CD4-positive, alpha-beta T cell treated with Interleukin-12 subunit alpha and Interleukin-12 subunit beta, for 1 hour (primary cell): ENCODE measurements around the gene MEA1.
A peak's percentile ranks its signal among the peaks of the same experiment; 100 is the strongest.

Source experiments
- DNase-seq: peaks from one replicate; pipeline ENCODE4 v3.0.0-alpha.2; 2020

The MEA1 gene

GRCh38 chr6:43037706-43038105 lies 24.0 kb upstream of the MEA1 start:
- no peak for DNase-seq

DNA sequence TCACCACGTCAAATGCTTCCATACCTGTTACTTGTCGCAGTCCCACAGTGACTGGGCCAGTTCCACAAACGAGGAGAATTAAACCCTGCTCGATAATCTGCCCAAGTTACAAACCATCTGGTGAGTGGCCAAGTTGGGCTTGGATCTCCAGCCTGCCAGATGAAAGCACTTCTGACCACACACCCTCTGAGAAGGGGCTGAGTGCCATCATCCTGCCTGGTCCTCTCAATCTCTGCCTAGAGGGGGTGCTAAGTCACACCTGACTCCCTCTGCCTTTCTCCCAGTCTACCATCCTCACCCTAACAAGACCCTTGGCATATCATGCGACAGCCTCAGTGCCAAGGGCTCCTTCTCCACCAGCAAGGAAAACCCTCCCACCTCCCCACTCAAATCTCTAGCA lies 23.5 kb upstream of the MEA1 start:
- DNase-seq, result no peak

- DNase-seq, result no peak
Measured at GRCh38 chr6:43036712-43037111, 23.0 kb upstream of the MEA1 start.

- DNase-seq, result no peak
Measured at GRCh38 chr6:43035495-43036194, 21.9 kb upstream of the MEA1 start.

DNA sequence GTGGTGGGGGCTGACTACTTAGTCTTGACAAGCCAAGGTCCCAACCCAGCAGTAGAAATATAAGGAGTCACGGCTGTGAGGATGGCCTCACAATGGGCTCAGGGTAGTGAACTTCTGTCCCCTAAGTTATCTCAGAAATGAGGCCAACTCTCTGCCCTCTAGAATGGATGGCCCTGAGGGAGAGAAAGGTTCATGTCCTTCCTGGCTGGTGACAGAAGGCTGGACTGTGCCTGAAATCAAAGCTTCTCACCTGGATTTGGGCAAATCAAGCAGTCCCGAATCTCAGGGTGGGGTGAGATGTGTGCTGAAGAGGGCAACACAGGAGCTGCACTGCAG lies 20.4 kb upstream of the MEA1 start:
- DNase-seq, result no peak

DNA sequence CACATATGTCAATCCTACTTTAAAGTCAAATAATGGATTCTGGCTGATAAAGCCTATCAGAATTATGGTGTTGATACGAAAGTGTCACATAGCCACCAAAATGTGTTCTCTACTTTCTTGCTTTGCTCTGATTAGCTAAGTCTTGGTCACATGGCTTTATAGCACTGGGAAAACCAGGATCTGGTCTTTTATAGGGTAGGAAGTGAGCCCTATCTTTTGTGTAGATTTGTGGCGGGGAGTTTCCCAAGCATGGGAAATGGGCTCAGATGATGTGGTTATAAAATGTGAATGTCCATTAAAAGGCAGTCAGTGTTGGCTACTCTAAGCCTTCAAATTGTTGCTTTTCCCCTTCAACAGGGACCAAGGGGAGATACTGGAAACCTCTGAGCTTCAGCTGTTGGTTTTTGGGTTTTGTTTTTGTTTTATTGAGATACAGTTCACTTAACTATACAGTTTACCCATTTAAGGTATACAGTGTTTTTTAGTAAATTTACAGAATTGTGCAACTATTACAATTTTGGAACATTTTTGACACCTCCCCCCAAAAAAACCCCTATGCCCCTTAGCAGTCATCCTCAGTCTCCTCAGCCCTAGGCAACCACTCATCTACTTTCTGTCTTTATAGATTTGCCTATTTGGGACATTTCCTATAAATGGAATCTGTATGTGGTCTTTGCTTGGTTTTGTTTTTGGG lies 19.9 kb upstream of the MEA1 start:
- DNase-seq, result no peak

DNA sequence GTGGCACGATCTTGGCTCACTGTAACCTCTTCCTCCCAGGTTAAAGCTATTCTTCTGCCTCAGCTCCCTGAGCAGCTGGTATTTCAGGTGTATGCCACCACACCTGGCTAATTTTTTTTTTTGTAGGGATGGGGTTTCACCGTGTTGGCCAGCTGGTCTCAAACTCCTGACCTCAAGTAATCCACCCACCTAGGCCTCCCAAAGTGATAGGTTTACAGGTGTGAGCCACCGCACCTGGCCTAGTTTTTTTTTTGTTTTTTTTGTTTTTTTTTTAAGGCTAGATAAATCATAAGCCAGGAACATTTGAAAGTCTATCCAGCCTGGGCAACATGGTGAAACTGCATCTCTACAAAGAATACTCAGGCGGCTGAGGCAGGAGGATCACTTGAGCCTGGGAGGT lies 18.6 kb upstream of the MEA1 start:
- DNase-seq, result no peak

GRCh38 chr6:43029120-43029519 lies 15.4 kb upstream of the MEA1 start:
- DNase-seq, result no peak

DNA sequence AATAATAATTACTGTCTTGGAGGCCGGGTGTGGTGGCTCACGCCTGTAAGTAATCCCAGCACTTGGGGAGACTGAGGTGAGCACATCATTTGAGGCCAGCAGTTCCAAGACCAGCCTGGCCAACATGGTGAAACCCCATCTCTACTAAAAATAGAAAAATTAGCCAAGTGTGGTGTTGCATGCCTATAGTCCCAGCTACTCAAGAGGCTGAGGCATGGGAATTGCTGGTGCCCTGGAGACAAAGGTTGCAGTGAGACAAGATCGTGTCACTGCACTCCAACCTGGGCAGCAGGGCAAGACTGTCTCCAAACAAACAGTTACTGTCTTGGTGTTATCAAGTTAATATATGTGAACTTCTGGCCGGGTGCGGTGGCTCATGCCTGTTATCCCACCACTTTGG lies 12.6 kb upstream of the MEA1 start:
- DNase-seq, result no peak

DNA sequence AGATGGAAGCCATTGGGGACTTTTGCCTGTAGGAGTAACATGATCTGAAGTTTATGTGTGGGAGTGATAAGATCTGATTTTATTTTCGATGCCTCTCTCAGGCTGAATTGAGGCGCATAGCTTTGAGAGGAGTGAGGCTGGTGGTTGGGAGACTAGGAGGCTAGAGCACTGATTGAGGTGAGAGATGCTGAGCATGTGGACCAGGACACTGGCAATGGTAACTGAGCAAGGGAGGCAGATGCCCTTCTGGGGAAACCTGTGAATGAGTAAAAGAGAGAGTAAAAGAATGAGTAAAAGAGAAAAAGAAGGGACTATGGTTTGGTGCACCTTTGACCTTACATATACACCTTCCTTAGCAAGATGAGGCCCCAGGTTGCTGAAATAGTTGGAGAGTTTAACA lies 10.7 kb upstream of the MEA1 start:
- DNase-seq, result no peak

DNA sequence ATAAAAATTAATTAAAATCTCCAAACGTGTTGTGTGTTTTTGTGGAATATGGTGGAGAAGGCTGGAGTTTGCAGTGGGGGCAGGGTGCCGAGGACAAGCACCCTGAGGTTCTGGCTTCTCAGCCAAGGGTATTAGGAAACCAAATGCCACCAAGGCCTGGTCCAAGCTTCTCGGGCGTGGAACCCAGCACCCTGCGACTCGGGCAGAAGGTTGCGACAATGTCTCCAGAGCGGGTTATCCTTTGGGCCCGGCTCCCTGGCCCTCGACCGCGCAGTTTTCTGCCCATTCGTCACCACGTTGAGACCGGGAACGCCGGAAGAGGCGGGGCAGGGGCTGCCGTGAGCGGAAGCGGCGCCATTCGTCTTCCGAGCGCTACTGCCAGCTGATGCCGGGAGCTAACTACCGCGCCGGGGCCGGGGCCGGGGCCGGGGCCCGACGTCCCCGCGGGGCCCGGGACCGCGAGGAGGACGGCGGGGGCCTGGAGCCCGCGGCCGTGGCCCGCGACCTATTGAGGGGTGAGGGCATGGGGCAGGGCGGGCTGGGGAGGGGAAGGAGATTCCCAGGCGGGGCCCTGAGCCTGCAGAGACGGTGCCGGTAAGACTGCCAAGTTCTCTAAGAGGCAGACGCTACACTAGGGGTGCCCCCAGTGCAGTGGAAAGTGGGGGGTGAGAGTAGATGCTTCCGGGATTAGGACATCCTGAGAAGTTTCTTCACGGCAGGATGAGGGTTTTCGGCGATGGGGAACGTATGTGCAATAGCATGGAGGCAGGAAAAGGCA lies 7.7 kb upstream of the MEA1 start, which contains the start of gene RRP36:
TSS of gene RRP36 (plus strand) at position 354 of the 778 bp plus-strand sequence. CDS start at position 386, 32 bp downstream.
- peak; percentile 71 for DNase-seq

DNA sequence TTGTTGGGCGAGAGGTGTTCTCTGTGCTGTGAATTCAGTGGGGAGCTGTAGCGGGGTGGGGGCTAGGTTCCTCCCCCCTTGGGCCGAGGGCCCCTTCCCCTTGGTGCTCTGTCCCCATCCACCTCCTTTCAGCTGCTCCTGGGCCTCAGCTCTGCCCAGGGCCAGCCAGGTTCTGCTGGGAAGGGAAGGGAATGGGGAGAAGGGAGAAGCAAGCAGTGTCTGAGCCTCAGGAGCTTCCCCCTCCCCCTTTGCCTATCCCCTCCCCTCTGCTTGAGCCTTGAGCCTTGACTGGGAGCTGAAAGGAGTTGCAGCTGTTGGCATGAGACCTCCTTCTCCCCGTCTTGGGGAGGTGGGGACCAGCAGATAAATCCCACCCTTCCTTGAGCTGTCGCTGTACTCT lies 7.1 kb upstream of the MEA1 start:
- DNase-seq, result no peak

GRCh38 chr6:43020052-43020705 lies 6.4 kb upstream of the MEA1 start:
- DNase-seq, result no peak

DNA sequence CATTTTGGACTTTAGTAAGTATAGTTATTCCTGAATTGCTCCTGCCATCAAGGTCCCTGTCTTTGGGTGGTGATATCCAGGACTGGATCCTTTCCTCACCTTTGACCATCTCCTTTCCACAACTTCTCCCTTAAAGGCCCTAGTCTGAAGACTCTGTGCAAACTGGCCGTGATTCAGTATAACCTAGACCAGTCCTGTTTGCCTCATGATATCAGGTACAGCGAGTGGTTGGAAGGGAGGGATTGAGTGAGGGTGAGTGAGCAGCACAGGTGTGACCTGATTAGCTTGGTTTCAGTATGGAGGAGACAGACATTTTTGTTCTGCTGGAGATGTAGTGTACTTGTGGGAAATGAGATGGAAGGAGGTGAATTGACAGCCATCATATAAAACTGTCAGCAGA lies 5.4 kb upstream of the MEA1 start:
- DNase-seq, result no peak

DNA sequence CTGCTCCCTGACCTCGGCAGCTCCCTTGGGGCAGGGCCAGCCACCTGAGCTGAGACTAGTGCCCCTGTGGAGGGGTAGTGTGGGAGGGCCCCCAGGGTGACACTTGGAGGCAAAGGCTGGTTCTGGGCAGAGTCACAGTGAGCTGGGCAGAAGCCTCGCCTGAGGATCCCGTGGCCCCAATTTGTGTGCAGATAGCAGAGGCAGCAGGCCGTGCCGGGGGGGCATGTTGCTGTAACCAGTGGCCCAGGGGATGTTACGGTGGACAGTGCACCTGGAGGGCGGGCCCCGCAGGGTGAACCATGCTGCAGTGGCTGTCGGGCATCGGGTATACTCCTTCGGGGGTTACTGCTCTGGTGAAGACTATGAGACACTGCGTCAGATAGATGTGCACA lies 3.2 kb upstream of the MEA1 start:
- no peak for DNase-seq

DNA sequence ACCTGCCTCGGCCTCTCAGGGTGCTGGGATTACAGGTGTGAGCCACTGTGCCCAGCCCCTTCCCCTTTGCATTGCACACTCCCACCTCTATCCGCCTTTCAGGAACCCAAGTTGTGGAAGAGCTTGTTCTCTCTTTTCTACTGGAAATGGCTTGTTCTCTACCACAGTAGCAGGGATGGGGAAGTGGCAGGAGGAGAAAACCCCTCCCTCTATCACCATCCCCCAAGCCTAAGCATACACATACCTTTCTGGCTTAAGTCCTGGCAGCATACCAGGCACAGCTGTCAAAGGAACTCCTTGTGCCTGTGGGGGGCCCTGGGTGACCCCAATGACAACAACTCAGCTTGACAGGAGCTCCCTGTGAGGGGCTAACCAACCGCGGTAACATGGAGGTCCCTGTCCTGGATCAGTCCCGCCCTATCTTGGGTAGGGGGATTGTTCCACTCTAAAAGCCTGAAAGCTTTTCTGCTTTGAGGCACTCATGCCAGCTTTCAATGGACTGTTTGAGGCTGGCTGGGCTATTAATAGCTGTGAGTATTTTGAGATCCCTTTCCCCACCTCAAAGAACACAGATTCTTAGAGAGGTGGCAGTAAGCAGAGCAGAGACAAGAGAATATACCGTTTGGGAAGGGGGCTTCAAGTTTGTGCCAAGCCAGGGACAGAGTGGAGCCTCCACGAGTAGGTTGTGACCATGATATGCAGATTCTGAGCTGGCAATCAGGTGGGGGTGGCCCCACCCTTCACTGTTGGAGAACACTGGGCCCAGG lies 2.6 kb upstream of the MEA1 start:
- no peak for DNase-seq

- DNase-seq, result no peak
Measured at GRCh38 chr6:43014434-43014909, 726 bp upstream of the MEA1 start.

DNA sequence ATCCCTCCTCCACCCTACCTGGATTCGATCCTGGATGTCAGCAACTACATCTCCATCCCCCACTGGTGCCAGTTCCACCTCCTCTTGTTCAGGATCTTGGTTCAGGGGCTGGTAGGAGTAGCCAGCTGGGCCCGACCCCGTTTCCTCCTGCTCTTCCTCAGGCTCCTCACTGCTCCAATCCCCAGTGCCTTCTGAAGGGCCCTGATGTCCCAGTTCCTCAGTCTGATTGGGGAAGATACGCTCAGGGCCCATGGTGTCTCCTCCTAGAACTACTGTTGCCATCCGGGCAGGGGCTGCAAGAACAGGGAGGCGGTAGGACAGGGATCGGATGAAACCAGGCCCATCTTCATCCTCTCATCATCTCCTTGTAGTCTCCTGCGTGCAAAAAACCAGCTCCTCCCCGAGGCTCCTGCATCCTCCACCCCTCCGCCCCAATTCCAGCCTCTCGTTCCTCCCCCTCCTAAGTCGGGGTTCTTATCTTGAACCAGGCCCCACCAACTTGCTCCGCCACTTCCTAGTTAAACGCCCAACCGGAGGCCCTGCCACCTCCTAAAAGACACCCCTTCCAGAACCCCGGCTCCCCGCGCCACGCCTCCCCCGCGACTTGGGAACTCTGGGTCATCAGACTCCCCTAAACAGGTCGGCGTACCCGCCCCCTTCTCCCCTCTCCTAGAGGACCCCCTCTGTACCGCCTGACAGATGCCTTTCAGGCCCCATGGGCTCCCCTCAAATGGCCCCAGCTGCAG lies 476 bp downstream of the MEA1 start:
- DNase-seq, result no peak

DNA sequence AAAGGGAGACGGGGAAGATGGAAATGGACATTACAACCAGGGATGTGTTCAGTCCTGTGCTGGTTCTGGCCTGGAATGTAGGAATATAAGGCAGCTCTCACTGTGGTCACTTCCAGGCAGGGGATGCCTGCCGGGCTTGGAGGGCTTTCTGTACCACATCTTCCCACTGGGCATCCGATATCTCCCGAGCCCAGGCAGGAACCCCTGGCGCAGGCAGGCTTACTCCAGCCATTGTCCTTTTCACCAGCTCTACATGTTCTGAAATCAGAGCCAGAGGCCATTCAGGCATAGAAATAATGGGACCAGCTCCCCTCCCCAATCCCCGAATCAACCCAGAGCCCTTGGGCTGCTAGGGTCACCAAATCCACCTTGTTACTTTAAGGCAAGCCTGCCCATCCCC lies 1.4 kb downstream of the MEA1 start:
- DNase-seq, result no peak

DNA sequence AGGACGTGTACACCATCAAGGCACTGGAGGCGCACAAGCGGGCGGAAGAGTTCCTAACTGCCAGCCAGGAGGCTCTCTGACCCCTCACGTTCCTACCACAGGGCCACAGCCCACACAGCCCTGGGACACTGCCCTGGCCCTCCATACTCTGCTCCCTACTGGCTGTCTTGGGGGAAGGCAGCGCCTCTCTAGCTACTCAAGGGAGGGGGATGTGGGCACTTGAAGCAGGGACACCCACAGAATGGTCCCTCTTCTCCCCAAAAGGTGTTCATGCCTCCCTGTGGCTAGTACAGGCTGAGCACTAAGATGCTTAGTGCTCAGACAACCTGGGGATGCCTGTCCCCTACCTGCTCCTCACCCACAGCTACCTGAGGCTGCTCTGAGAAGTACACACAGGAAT lies 2.5 kb downstream of the MEA1 start:
- no peak for DNase-seq

DNA sequence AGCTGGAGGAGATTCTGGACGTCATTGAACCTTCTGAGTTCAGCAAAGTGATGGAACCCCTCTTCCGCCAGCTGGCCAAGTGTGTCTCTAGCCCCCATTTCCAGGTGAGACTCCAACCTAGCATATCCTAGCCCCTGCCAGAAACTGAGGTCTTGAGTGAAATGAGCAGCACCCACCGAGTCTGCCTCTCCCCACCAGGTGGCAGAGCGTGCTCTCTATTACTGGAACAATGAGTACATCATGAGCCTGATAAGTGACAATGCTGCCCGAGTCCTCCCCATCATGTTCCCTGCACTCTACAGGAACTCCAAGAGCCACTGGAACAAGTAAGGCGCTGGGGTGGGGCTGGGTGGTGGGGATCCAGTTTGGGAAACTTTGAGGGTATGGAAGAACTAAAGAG lies 4.6 kb downstream of the MEA1 start:
- DNase-seq, result peak; percentile 40

DNA sequence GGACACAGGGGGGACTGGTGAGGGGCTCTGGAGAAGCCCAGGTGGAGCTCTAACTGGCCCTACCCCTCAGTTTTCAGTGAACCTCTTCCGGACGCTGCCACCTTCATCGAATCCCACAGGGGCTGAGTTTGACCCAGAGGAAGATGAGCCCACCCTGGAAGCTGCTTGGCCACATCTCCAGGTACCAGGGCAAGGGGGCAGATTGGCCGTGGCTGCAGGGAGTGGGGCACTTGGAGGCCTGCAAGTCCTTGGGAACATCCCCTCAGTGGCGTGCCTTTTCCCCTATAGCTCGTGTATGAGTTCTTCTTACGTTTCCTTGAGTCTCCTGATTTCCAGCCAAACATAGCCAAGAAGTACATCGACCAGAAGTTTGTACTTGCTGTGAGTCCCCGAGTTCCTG lies 6.6 kb downstream of the MEA1 start:
- DNase-seq, result no peak
